HL-60 (cell line): ENCODE results near the gene HDAC8.
"Not testable (repeated sequence)": the region's sequence is repeated elsewhere in the genome, so short reads cannot be mapped to it uniquely, and the experiment has no call there.

Source experiments
- DNase-seq, 2 experiments: peaks; one replicate each; pipeline ENCODE4 v3.0.0-alpha.2; 2010 to 2020; ENCODE audit warnings: low read depth in 1 of 2, low spot score in 1 of 2
- H3K27ac ChIP-seq: fragments of 250-450 bp; sonication (Bioruptor Pico); replicated peaks from 2 replicates; pipeline ENCODE4 v1.5.1; 2020; ENCODE audit warnings: mild to moderate bottlenecking, moderate library complexity
- H3K27me3 ChIP-seq: fragments of 250-450 bp; sonication (Bioruptor Pico); 2 replicates; pipeline ENCODE4 v1.5.1; 2021; ENCODE audit warnings: mild to moderate bottlenecking, moderate library complexity; ENCODE audit not compliant: insufficient read depth, poor library complexity, severe bottlenecking
- H3K4me3 ChIP-seq: replicated peaks from 2 replicates; pipeline ENCODE4 v1.5.1; 2011; ENCODE audit warnings: mild to moderate bottlenecking, control low read depth, low read length; ENCODE audit not compliant: insufficient read depth
- CTCF ChIP-seq: IDR thresholded peaks from one replicate; pipeline ENCODE4 v1.5.1; 2011; ENCODE audit warnings: low read length, control low read depth, inconsistent platforms; ENCODE audit not compliant: insufficient read depth
- GABPA ChIP-seq: IDR thresholded peaks from 2 replicates; pipeline ENCODE4 v1.6.1; 2012; ENCODE audit warnings: low read depth
- POLR2AphosphoS5 ChIP-seq: IDR thresholded peaks from 2 replicates; pipeline ENCODE4 v1.6.1; 2012; ENCODE audit warnings: low read depth
- REST ChIP-seq: IDR thresholded peaks from 2 replicates; pipeline ENCODE4 v1.6.1; 2012; ENCODE audit warnings: low read depth; ENCODE audit not compliant: insufficient replicate concordance
- SPI1 ChIP-seq: IDR thresholded peaks from 2 replicates; pipeline ENCODE4 v1.6.1; 2012; ENCODE audit warnings: low read depth, mild to moderate bottlenecking, borderline replicate concordance

Gene HDAC8

DNA sequence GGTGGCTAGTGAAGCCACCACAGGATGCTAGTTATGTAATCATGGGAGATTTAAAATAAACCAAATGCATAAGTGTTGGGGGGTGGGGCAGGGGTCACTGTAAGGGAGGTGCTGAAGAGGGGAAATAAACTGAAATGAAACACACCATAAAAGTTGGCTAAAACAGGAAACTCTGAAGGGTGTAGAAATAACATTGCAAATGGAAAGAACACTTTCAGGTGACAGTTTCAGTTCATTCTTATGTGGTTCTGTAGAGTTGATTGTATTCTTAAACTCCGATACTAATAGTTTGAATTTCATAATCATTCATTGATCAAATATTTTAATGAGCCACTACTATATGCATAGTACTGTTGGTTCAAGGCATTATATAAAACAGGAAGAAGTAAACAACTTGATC is 80.1 kb downstream of the HDAC8 start:
- Histone ChIP-seq H3K27ac (no peak overlapping the region), H3K4me3 (no peak overlapping the region), H3K27me3 (no peaks in the 10 kb centered on the region)
- DNase-seq: peak in 1 of 2 experiments; percentile 3
- no peak for TF ChIP-seq REST
- no peak for TF ChIP-seq GABPA
- TF ChIP-seq POLR2AphosphoS5: no peak
- no peak for TF ChIP-seq CTCF
- TF ChIP-seq SPI1: no peak

GRCh38 chrX:72490221-72490620 is 82.4 kb downstream of the HDAC8 start:
- H3K27me3 ChIP-seq, H3K27ac ChIP-seq, H3K4me3 ChIP-seq, DNase-seq: not testable (repeated sequence)

- no peak overlapping the region for H3K4me3 ChIP-seq
- no peak for TF ChIP-seq GABPA
- TF ChIP-seq CTCF: no peak
- no peak for TF ChIP-seq REST
- TF ChIP-seq POLR2AphosphoS5: no peak
- TF ChIP-seq SPI1: no peak
- DNase-seq: no peak
- H3K27me3 ChIP-seq: no peaks in the 10 kb centered on the region
- H3K27ac ChIP-seq: no peak overlapping the region
Measured at GRCh38 chrX:72487661-72488060, 85.0 kb downstream of the HDAC8 start.

DNA sequence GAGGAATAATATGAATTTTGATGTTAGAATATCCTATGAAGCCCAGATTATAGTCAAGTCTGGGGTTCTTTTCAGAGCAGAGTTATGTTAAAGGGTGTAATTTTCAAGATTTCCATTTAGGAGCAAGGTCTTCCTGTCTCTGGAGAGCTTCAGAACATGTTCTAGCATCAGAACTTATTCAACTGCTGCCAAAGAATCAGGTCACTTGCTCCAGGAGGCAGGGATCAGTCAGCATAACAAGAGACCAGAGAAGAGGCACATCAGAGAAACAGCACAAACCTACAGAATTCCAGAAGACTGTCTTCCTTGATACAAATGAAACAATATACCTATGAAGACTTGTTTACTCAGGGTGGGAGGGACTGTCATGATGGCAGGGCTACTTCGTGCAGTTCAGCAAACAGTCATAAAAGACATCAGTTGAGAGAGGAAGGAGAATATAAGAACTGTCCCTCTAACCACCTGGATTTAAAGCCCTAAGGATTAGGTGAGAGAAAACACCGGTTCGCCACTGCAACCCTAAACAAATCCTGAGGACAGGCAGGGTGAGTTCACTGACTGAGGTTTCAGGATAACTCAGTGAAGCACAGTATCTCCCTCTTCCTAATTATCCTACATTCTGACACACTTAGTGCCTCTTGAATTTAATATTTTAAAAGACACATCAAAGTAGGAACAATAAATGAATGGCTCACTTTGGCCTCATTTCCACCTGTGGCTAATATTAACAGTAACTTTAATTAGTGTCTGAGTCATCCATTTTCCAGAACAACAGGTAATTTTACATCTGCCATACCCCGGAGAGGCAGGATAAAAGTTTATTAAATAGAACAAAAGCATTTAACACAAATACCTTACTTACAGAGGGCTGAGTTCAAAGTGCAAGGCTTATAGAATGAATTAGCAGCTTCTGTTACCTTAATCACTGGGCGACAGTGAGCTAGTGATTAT is 93.0 kb downstream of the HDAC8 start:
- Histone ChIP-seq H3K4me3 (no peak overlapping the region), H3K27me3 (no peaks in the 10 kb centered on the region), H3K27ac (no peak overlapping the region)
- DNase-seq: no peak
- TF ChIP-seq SPI1: no peak
- no peak for TF ChIP-seq CTCF
- TF ChIP-seq GABPA: no peak
- no peak for TF ChIP-seq POLR2AphosphoS5
- TF ChIP-seq REST: no peak
